Right renal pelvis (tissue), 4 donors: ENCODE data around the gene UBB. TPM values are rescaled to one million over a fixed set of nuclear protein-coding genes. Genes with fewer than 3 reads are reported as not detected.
A peak's percentile ranks its signal among the peaks of the same experiment; 100 is the strongest.

Source experiments
- DNase-seq, 4 donors: peaks; one replicate each; pipeline ENCODE4 v3.0.0-alpha.2; 2013; ENCODE audit warnings: low read depth in 4 of 4, low spot score in 3 of 4, missing footprints in 1 of 4
- polyA plus RNA-seq, 4 donors: library from polyadenylated mRNA; unstranded; fragments of 120-200 nt; gene quantifications; one replicate each; pipeline ENCODE4 v1.2.1, GENCODE V29; 2013; ENCODE audit not compliant: insufficient read length in 4 of 4

Gene UBB
- 1,000 to 10,000 TPM; 1,918 to 2,243 (median 2,152) TPM for polyA plus RNA-seq

- peak; percentile 90 to 94 (median 92) for DNase-seq
Observed at GRCh38 chr17:16380640-16381495, at the start of gene UBB. Gene UBB (plus strand): TSS chr17:16381091. CDS start chr17:16381908, 817 bp downstream.

- DNase-seq: no peak
Observed at GRCh38 chr17:16338391-16338790, 42.5 kb upstream of the UBB start.

DNA sequence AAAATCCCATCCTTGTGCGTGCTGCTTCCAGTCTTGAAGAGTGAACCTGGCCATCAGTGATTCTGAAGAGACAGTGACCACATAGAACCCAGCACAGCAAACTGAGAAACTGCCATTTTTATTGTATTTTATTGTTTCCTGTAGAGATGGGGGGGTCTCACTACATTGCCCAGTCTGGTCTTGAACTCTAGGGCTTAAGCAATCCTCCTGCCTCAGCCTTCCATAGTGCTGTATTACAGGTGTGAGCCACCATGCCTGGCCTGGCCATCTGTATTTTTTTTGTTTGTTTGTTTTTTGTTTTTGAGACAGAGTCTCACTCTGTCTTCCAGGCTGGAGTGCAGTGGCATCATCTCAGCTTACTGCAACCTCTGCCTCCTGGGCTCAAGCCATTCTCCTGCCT lies 41.5 kb upstream of the UBB start:
- DNase-seq: no peak

DNA sequence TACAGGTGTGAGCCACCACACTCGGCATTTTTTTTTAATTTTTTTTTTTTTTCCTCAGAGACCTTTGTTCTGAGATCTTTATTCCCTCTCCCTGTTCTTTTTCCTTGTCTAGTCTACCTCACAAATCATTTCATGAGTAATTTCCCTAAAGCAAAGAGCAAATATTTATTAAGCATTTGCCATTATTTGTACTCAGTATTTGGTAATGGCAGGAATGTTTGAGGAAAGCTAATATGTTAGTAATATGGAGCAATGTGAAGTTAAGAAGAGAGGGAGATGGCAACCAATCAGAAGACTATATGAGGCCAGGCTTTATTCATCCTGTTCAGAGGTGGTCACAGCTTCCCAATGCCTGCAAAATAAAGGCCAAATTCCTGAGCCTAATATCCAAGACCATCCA lies 40.9 kb upstream of the UBB start:
- no peak for DNase-seq

DNA sequence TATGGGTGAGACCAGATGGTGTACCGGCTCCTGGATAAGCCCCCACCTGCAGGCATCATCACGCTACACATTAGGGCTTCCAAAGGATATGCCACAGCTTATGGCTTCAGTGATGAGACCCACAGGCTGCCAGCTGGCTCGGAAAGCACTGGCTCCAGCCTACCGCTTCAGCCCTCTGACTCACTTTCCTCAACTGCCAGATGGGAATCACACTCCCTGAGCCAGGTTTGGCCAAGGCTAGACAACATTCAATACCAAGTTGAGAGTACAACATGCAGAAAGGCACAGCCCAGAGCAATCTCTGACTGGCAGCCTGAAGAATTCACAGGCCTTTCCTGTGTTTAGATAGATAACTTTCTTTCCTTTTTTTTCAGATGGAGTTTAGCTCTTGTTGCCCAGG lies 37.9 kb upstream of the UBB start:
- DNase-seq: no peak

DNA sequence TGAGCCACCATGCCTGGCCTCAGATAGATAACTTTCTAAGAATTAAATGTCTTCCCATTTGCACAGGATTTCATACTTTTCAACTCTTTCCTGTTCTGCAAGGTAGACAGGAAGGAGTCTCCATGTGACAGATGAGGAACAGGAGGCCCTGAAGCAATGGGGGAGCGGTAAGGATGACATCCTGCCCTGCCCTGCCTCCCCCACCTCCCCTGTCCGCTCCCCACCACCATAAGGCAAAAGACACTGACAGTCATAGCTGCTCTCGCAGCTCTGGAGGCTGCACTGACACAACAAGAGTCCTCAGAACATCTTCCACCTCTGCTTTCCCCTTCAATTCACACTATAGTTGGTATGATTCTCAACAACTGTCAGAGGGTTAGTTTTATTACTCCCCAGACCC lies 37.3 kb upstream of the UBB start:
- no peak for DNase-seq

DNA sequence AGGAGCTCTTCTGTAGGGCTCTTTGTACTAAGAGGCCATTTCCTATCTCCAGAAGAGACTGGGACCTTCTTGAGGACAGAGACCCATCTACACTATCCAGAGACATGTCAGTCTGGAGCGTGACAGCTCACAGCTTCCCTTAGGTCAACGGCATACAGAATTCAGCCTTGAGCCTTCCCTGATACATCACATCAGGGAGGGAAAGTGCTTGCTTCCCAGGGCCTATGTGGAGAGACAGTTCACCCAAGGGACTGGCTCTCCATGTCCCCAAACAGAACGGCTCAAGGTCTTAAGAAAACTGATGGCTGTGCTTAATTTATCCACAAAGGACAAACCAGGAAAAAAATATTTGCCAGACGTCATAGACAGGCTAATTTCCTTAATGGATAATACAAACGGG lies 35.3 kb upstream of the UBB start:
- DNase-seq: no peak

DNA sequence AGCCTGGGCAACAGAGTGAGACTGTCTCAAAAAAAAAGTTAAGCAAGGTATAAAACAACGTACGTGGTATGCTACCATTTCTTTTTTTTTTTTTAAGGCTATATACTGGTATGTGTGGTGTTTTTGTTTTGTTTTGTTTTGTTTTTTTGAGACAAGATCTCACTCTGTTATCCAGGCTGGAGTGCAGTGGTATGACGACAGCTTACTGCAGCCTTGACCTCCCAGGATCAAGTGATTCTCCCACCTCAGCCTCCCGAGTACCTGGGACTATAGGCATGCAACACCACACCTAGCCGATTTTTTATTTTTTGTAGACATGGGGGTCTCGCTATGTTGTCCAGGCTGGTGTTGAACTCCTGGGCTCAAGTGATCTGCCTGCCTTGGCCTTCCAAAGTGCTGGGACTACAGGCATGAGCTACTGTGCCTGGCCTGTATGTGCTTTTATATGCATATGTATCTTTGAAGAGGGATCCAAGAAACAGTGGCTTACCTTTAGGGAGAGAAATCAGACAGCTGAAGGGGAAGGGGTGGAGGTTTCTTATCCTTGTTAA lies 34.1 kb upstream of the UBB start:
- no peak for DNase-seq

GRCh38 chr17:16348586-16348985 lies 32.3 kb upstream of the UBB start:
- DNase-seq: no peak

DNA sequence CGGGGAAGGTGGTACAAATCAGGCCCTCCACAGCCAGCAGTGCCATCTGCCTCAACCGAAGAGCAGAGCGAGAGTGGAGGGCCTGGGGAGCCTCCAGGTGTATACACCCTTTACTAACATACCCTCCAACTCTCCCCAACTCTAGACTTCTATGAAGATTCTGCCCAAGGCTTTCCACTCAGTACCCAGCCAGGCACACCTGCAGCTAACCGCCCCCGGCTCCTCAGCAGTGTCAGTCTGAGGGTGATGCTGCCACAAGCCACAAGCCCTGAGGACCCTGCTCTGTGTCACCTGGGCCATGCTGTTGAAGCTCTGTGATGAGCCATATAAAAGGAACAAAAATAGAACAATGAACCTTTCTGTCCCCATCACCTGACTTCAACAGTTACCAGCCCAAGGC lies 31.5 kb upstream of the UBB start:
- DNase-seq: no peak

DNA sequence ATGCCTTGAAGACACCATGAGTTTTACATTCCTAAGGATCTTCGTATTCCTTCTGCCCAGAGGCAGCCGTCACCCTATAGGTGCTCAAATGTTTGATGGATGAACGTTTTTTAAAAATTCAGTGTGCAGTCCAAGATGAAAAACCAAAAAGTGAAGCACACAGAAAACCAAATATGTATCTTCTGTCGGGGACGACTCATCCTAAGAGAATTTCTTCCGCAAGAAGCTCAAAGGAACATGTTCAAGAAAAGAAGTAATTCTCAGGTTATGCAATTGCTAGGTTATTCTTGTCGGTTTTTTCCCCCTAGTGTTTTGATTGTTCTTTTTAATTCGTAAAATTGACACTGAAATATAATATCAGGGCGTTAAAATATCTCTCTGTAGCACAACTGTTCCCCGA lies 29.1 kb upstream of the UBB start:
- no peak for DNase-seq

- peak in 3 of 4 donors; percentile 17 to 23 (median 18) for DNase-seq
Observed at GRCh38 chr17:16352303-16352666, 28.6 kb upstream of the UBB start.

DNA sequence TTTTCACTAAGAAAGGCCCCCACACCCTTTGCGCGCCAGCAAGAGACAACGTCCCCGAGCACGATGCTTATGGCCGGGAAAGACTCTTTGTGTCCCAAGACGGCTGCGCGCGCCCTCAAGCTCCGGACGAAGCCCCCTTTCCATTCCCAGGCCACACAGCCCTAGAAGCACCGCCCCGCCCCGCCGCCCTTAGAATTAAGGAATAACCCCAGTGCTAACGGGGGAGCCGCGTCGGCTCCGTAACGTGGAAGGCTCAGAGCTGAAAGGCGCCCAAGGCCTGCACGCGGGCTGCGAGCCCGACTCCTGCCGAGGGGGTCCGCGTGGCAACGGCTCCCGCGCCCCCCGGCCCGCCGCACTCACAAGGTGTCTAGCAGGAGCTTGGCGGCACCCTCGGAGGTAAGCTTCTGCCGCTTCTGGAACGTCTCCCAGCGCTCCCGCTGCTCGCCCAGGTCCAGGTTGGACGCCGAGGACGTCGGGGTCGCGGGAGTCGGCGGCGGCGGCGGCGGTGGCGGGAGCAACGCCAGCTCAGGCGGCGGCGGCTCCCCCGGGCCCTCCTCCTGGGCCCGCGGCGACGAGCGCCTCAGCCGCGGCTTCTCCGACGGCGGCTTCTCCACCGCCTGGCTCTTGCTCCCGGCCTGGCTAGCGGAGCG lies 28.1 kb upstream of the UBB start:
- DNase-seq: peak; percentile 4 to 50 (median 30)

GRCh38 chr17:16353317-16354174 lies 27.3 kb upstream of the UBB start, which contains the start of gene CENPV:
Gene CENPV (minus strand): TSS chr17:16353469. CDS start chr17:16353436, 33 bp downstream.
- DNase-seq: peak; percentile 20 to 39 (median 27)

GRCh38 chr17:16354585-16354984 lies 26.3 kb upstream of the UBB start:
- no peak for DNase-seq

DNA sequence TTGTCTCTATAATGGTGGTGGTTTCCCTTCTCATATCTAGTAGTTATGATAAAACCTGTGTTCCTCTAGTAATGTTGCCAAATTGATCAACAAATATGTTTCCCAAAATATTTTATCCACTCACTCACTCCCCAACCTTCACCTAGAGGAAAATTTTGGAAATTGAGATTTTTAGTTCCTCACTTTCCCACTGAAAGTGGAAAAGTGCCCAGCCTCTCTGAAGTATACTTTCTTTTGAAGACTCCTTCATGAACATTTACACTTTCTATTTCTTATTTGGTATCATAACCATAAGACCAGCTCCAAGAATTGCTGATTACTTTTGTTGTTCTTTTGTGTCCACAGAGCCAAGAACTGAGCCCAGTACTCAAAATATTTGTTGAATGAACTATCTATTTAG lies 22.5 kb upstream of the UBB start:
- no peak for DNase-seq

DNA sequence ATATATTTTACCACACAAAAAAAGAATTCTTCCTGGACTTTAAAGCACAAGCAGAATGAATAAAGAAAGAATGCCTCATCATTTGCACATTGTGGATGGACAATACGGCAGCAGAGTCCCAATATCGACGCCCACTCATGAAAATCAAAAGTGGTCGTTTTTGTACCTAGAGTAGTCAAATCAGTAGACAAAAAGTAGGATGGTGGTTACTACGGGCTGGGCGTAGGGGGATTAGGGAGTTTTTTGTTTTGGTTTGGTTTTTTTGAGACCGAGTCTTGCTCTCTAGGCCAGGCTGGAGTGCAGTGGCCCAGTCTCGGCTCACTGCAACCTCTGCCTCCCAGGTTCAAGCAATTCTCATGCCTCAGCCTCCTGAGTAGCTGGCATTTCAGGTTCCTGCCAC lies 19.0 kb upstream of the UBB start:
- DNase-seq: no peak

GRCh38 chr17:16363749-16364536 lies 16.9 kb upstream of the UBB start:
- DNase-seq: peak; percentile 40 to 61 (median 48)

DNA sequence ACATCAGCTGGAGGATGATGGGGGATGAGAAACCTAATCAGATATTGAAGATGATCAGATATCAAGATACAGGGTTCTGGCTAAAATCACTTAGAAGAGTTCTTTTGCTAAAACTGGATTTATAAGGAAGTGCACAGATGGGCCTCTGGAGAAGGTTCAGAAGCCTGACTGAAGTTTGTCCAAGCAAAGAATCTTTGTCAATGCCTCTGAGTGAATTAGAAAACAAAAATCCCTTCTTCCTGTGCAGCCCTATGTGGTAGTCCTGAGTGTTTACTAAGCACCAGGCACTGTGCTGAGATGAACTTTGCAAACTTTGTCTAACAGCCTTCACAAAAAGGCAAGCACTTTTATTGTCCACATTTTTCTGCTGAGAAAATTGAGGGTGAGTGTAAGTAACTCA lies 16.3 kb upstream of the UBB start:
- DNase-seq: no peak

- DNase-seq: no peak
Observed at GRCh38 chr17:16371742-16372141, 9.1 kb upstream of the UBB start.
